Hematopoietic multipotent progenitor cell treated with erythropoietin and hydrocortisone succinate and interleukin-3 and kit ligand, for 4 days (in vitro differentiated cells): ENCODE measurements around the gene GDF15.
"Not testable (repeated sequence)": the region's sequence is repeated elsewhere in the genome, so short reads cannot be mapped to it uniquely, and the experiment has no call there.

Experiments
- DNase-seq: peaks from one replicate; pipeline ENCODE4 v3.0.0-alpha.2; 2015

Gene GDF15

GRCh38 chr19:18392926-18393325, 7.0 kb downstream of the GDF15 start:
- no peak for DNase-seq

GRCh38 chr19:18393836-18394235, 7.9 kb downstream of the GDF15 start:
- DNase-seq = no peak

GRCh38 chr19:18396471-18397241, 10.7 kb downstream of the GDF15 start:
- DNase-seq = no peak

GRCh38 chr19:18397242-18398202, 11.6 kb downstream of the GDF15 start, which contains the start of gene LRRC25:
Gene LRRC25 (minus strand): TSS chr19:18397622. CDS start chr19:18396963, 659 bp downstream.
- peak; percentile 87 for DNase-seq

GRCh38 chr19:18399008-18399407, 13.1 kb downstream of the GDF15 start:
- peak; percentile 66 for DNase-seq

- DNase-seq = peak; percentile 98
Measured at GRCh38 chr19:18401580-18402112, 15.7 kb downstream of the GDF15 start.

GRCh38 chr19:18402455-18403248, 16.7 kb downstream of the GDF15 start:
- peak; percentile 23 for DNase-seq

DNA sequence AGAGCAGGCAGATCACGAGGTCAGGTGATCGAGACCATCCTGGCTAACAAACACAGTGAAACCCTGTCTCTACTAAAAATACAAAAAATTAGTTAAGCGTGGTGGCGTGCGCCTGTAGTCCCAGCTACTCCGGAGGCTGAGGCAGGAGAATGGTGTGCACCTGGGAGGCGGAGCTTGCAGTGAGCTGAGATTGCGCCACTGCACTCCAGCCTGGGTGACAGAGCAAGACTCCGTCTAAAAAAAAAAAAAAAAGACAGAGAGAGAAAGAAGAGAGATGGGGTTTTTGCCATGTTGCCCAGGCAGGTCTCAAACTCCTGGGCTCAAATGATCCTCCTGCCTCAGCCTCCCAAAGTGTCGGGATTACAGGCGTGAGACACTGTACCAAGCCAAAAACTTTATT, 19.8 kb downstream of the GDF15 start:
- DNase-seq = not testable (repeated sequence)

DNA sequence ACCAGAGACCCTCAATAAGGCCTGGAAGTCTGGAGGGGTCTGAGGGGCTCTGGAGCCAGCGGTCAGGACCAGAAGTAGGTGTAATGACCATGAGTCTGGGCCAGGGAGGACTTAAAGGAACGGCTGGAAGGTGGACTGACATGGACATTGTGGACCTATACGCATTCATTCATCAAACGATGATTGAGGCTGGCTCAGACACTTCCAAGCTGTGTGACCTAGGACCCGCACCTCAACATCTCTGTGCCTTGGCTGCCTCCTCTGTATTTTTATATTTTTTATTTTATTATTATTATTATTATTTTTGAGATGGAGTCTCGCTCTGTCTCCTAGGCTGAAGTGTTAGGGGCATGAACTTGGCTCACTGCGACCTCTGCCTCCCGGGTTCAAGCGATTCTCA, 20.8 kb downstream of the GDF15 start:
- no peak for DNase-seq

DNA sequence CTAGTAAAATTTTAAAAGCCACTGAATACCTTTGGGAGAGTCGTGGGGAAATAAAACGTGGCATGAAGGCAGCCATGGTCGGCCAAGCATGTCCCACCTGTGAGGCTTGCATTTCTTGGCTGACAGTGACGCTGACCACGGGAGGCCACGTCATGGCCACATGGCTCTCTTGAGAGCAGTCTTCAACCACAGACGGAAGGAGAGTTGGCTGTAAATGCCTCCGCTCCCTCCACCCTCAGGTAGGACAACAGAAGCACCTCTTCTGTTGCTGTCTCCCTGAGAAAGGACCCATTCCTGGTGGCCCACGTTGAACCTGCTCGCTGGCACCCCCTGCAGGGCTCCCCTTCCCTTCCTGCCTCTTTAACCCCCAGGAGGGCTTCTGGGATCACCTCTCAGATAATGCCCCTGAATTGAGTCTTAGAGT, 22.1 kb downstream of the GDF15 start:
- DNase-seq = peak; percentile 69

DNA sequence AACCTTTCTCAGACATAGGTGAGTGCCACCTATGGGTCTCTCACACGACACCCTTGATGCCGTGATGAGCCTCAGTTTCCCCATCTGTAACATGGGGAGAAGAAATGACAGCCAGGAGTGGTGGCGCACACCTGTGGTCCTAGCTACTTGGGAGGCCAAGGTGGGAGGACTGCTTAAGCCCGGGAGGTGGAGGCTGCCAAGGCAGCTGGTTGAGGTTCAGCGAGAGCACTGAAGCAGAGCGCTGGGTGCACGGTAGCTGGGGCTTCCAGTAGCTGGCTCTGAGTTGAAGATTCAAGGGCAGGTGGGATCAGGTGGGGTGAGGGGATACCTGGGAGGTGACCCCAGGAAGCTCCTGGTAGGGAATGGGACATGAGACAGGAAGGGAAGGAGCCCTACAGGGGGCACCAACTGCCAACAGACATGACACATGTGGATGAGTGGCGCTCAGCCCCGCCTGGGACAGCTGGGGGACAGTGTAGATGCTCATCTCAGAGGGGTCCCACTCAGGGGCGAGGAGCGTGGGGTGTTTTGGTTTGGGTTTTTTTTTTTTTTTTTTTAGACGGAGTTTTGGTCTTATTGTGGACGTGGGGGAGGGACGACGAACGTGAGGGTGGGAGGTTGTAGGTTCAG, 26.8 kb downstream of the GDF15 start:
- no peak for DNase-seq

GRCh38 chr19:18414504-18415177, 28.7 kb downstream of the GDF15 start:
- DNase-seq = peak; percentile 59

DNA sequence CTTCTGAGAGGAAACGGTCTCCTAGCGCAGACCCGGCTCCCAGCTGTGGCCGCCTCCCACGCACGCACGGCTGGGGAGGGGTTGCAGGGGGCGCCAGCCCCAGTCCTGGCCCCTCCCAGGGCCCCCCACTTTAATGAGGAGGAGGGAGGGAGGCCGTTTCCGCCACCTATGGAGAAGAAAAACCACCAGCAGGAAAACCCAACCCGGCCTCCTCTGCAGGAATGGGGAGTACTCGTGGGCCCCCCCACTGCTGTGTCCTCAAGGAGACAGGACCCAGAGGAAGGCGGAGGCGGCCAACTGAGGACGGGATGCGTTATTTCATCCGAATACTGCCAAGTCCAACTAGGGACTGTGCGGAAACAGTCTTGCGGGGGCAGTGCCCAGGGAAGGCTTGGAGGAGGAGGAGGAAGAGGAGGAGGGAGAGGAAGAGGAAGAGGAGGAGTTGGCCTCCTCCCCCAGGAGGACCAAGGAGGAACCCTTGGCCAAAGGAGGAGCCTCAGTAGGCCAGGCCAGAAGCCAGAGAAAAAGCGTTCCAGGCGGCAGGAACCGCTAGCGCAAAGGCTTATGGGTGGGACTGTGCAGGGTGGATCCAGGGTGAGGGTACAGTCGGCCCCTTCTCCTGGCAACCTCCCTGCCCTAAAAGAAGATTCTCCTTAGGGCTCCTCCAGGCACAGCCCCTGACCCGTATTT, 29.4 kb downstream of the GDF15 start:
- DNase-seq = peak; percentile 86

DNA sequence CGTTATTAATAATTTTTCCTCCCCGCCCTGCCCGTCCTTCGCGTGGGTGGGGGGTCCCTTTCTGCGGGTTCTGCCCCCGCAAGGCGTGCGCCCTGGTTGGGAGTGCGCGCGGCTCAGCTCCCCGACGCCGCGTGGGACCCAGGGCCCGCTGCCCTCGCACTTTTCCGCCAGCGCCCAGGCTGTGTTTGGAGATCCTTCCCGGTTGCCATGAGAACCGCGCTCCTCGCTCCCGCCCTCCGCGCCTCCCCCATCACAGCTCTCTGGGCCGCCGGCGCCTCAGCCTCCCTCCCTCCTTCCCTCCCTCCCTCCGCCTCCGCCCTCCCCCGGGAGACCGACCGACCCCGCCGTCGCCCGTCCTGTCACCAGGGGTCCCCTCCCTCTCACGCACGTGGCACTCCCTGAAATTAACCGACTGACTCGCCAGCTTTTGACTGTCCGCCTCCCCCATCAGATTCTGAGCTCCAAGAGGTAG, 30.9 kb downstream of the GDF15 start:
- DNase-seq = peak; percentile 95

DNA sequence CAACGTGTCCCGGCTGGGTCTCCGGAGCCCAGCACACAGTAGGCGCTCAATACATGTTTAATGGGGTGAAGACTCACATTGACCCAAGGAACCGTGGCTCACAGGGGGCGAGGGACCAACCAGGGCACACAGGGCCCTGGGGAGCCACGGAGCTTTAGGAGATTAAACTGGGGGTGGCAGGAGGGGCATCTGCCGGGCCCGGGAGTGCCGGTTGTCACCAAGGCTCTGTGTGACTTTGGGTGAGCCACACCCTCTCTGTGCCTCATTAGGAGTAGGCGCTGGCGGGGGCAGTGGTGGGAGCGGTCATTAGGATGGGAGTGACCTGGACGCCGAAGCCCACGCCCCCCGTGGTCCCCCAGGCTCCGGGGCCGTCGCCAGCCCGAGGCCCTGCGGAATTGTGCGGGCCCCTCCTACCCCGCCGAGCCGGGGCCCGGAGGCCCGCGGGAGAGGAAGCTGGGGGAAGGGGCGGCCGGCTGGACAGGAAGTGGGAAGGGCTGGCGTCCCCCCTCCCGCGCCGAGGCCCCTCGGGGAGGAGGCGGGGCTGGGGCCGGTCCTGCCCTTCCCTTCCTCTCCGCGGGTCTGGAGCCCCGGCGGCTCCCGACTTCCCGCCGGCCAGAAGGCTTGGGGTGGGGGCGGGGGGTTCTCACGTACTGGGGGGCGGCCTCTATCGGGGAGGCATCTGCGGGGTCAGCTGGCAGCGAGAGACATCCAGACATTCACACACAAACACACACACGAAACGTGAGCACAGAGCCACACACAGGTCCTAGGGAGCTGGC, 31.5 kb downstream of the GDF15 start:
- DNase-seq = peak; percentile 93

DNA sequence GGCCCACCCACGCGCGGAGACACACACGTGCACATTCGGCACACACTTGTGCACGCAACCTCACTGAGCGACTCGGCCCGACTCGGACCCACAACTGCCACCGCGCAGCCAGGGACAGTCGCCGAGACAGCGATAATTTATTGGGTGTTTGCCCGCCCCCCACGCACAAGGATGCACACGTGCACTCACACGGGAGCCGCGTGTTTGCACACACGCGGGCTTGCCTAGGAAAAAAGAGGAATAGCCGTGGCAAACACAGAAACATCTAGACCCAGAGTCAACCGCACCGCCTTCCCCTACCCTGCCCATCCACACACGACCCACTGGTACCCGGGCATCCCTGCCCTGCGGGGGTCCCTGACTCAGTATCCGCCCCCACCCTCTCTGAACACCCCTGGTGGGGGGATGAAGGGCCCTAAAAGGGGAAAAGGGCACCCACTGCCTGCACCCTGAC, 32.1 kb downstream of the GDF15 start:
- DNase-seq = no peak

DNA sequence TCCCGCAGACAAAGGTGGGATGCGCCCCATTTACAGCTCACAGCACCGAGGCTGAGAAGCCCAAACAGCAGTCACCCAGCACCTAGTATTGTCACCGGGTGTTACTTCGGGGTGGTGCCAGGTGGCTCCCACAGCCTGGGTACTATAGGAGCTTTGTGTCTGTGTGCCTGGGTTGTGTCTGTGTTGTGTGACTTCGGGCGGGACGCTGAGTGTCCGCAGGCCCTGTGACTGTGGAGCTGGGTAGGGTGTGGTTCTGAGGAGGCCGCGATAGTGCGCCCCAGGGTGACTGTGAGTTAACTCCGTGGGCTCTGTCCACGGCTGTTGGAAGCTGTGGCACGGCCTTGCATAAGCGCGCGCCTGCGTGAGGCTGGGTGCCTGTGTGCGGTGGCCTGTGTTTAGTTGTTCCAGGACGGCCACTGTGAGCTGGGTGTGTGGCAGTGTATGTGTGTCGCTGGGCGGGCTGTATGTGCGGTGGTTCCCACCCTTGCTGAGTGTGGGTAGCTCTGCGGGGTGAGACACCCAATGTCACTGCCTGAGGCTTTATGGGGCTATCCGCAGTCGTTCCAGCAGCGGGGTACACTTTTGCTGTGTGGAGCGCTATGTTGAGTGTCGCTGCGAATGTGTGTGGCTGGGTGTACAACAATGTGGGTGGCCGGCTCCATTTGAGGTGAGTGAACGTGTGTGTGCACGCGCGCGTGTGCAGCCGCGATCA, 32.7 kb downstream of the GDF15 start:
- peak; percentile 74 for DNase-seq

DNA sequence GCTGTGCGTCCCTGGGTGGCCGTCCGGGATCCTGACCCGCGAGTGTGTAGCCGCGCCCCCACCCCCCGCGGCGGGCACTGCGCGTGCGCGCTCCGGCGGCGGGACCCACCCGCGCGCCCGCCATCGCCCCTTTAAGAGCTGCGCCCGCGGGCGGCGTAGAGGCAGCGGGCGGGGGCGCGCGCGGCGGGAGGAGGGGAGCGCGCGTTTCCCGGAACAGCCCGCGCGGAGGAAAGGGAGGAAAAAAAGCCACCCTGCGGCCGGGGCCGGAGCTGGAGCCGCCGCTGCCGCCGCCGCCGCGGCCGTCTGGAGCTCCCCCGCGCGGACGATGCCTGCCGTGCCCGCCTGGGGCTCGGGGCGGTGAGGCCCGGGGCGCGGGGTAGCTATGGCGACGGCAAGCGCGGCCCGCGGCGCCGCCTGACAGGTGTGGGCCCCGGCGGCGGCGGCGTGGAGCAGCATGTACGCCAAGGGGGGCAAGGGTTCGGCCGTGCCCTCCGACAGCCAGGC, 33.3 kb downstream of the GDF15 start, which contains the start of gene SSBP4:
SSBP4 (plus strand) TSS at position 204 of the 504 bp plus-strand sequence; CDS start at position 455, 251 bp downstream.
- peak; percentile 92 for DNase-seq
